CD14-positive monocyte (primary cell): ENCODE measurements around the gene UBAP2. TPM values are rescaled to one million over a fixed set of nuclear protein-coding genes. Genes with fewer than 3 reads are reported as not detected.

ENCODE experiments used
- DNase-seq, 3 donors: peaks; one replicate each; pipeline ENCODE4 v3.0.0-alpha.2; 2011 to 2022
- H2AFZ ChIP-seq: 2 replicates; pipeline ENCODE4 v1.6.0; 2012; ENCODE audit warnings: mild to moderate bottlenecking, low read depth, low read length, inconsistent platforms; ENCODE audit not compliant: insufficient read depth, poor library complexity, severe bottlenecking
- H3K27ac ChIP-seq, 2 donors: 1 replicate in 1 of 2; 2 replicates in 1 of 2; pipeline ENCODE4 v1.5.1; 2012 to 2013; ENCODE audit warnings: low read length in 2 of 2, control low read depth in 1 of 2, inconsistent platforms in 1 of 2, low read depth in 1 of 2, mild to moderate bottlenecking in 1 of 2
- H3K27me3 ChIP-seq, 2 donors: one replicate each; pipeline versions ENCODE4 v1.6.0 to v1.6.1; 2011 to 2013; ENCODE audit warnings: low read length in 2 of 2; ENCODE audit not compliant: control insufficient read depth in 2 of 2, insufficient read depth in 2 of 2
- H3K36me3 ChIP-seq, 2 donors: replicated peaks in 1 of 2; 1 replicate in 1 of 2; 2 replicates in 1 of 2; pipeline versions ENCODE4 v1.5.1 to v1.6.1; 2012 to 2013; ENCODE audit warnings: low read length in 2 of 2, control low read depth in 1 of 2, inconsistent platforms in 1 of 2, mild to moderate bottlenecking in 1 of 2; ENCODE audit not compliant: insufficient read depth in 2 of 2, control insufficient read depth in 1 of 2
- H3K4me1 ChIP-seq, 2 donors: 1 replicate in 1 of 2; 2 replicates in 1 of 2; pipeline versions ENCODE4 v1.5.1 to v1.6.1; 2012 to 2013; ENCODE audit warnings: low read length in 2 of 2, control low read depth in 1 of 2, inconsistent platforms in 1 of 2, mild to moderate bottlenecking in 1 of 2, moderate library complexity in 1 of 2; ENCODE audit not compliant: insufficient read depth in 2 of 2, control insufficient read depth in 1 of 2
- H3K4me2 ChIP-seq: replicated peaks from 2 replicates; pipeline ENCODE3; 2012; ENCODE audit warnings: low read length, moderate library complexity, mild to moderate bottlenecking; ENCODE audit not compliant: poor library complexity, severe bottlenecking; ENCODE audit errors: extremely low read depth
- H3K4me3 ChIP-seq, 3 experiments: fragments of 200-600 bp in 1 of 3; sonication (generic) in 1 of 3; replicated peaks in 1 of 3; 1 replicate in 2 of 3; 2 replicates in 1 of 3; pipeline ENCODE4 v1.5.1; 2011 to 2013; ENCODE audit warnings: low read length in 3 of 3, mild to moderate bottlenecking in 3 of 3, control low read depth in 2 of 3, low read depth in 2 of 3, inconsistent platforms in 1 of 3, moderate library complexity in 1 of 3
- H3K79me2 ChIP-seq: 2 replicates; pipeline ENCODE4 v1.6.0; 2012; ENCODE audit warnings: mild to moderate bottlenecking, control low read depth, inconsistent platforms, low read length, moderate library complexity; ENCODE audit not compliant: insufficient read depth
- H3K9ac ChIP-seq: 2 replicates; pipeline ENCODE4 v1.6.0; 2017; ENCODE audit warnings: low read length, mild to moderate bottlenecking; ENCODE audit not compliant: insufficient read depth, poor library complexity, severe bottlenecking
- H3K9me3 ChIP-seq, 2 donors: replicated peaks in 1 of 2; 1 replicate in 1 of 2; 2 replicates in 1 of 2; pipeline versions ENCODE4 v1.5.1 to v1.6.1; 2012 to 2013; ENCODE audit warnings: low read length in 2 of 2, control low read depth in 1 of 2; ENCODE audit not compliant: control insufficient read depth in 1 of 2, insufficient read depth in 1 of 2
- H4K20me1 ChIP-seq: 2 replicates; pipeline ENCODE4 v1.6.0; 2012; ENCODE audit warnings: mild to moderate bottlenecking, low read length, control low read depth, moderate library complexity; ENCODE audit not compliant: insufficient read depth
- H3K27ac Mint-ChIP-seq, 7 donors: one replicate each; pipeline ENCODE4 v1.8.0; 2020; ENCODE audit warnings: mild to moderate bottlenecking in 7 of 7, mixed read lengths in 7 of 7, moderate library complexity in 6 of 7, inconsistent platforms in 2 of 7
- H3K27me3 Mint-ChIP-seq, 3 donors: one replicate each; pipeline ENCODE4 v1.8.0; 2021 to 2022; ENCODE audit warnings: low read depth in 3 of 3, mild to moderate bottlenecking in 3 of 3, mixed read lengths in 3 of 3, moderate library complexity in 3 of 3, inconsistent platforms in 1 of 3
- H3K36me3 Mint-ChIP-seq, 2 donors: one replicate each; pipeline ENCODE4 v1.8.0; 2020; ENCODE audit warnings: mixed read lengths in 2 of 2, inconsistent platforms in 1 of 2, mild to moderate bottlenecking in 1 of 2
- H3K4me1 Mint-ChIP-seq: one replicate; pipeline ENCODE4 v1.8.0; 2020; ENCODE audit warnings: mild to moderate bottlenecking, mixed read lengths
- H3K4me3 Mint-ChIP-seq, 2 donors: one replicate each; pipeline ENCODE4 v1.8.0; 2020; ENCODE audit warnings: mild to moderate bottlenecking in 2 of 2, mixed read lengths in 2 of 2, moderate library complexity in 1 of 2
- H3K9me3 Mint-ChIP-seq, 7 donors: one replicate each; pipeline ENCODE4 v1.8.0; 2020 to 2022; ENCODE audit warnings: mixed read lengths in 7 of 7, mild to moderate bottlenecking in 6 of 7, moderate library complexity in 6 of 7, inconsistent platforms in 2 of 7
- CTCF ChIP-seq: fragments of 200-600 bp; IDR thresholded peaks from one replicate; pipeline ENCODE4 v1.8.0; 2022; ENCODE audit warnings: antibody characterized with exemption, mild to moderate bottlenecking
- WGBS: methylation state at CpG from one replicate; pipeline ENCODE4 v1.1.5; 2013; ENCODE audit warnings: missing lambda C conversion rate; ENCODE audit not compliant: insufficient coverage; 5-methylcytosine and 5-hydroxymethylcytosine counted together
- intact Hi-C, 2 donors: fragments of 100-400 bp; cut with micrococcal nuclease; formaldehyde crosslinking; loops; one replicate each; pipeline versions ENCODE4 v1.15.0 to v1.15.1; 2023
- polyA plus RNA-seq, 3 donors: library from polyadenylated mRNA; depleted of rRNA in 1 of 3; unstranded in 2 of 3; stranded (reverse) in 1 of 3; fragments of 300-500 nt in 2 of 3; fragments of >200 nt in 1 of 3; fragmentation: Illumina TruSeq in 2 of 3; gene quantifications; 1 replicate in 2 of 3; 2 replicates in 1 of 3; pipeline ENCODE4 v1.2.3, GENCODE V29; 2012 to 2021

The UBAP2 gene
- polyA plus RNA-seq, 3 donors, result 4.3 to 13.0 (median 5.7) TPM

- DNase-seq, result no peak
- Histone ChIP-seq H3K9me3 (no peaks in the 10 kb centered on the region), H4K20me1 (no peaks in the 10 kb centered on the region), H2AFZ (no peak overlapping the region), H3K4me3 (no peak overlapping the region), H3K36me3 (peaks cover 2 to 18% of the 10 kb centered on the region in 2 donors), H3K79me2 (peaks cover 78% of the 10 kb centered on the region), H3K27me3 (no peaks in the 10 kb centered on the region), H3K9ac (no peak overlapping the region), H3K4me1 (no peaks in the 10 kb centered on the region), H3K27ac (no peak overlapping the region), H3K4me2 (no peak overlapping the region)
- Mint-ChIP-seq H3K4me1 (peaks cover 5% of the 10 kb centered on the region), H3K27me3 (peaks cover 0 to 2% (median 0%) of the 10 kb centered on the region in 3 donors), H3K9me3 (peaks cover 0 to 4% (median 0%) of the 10 kb centered on the region in 7 donors), H3K36me3 (peaks cover 13 to 49% of the 10 kb centered on the region in 2 donors), H3K4me3 (no peak overlapping the region), H3K27ac (no peak overlapping the region)
- WGBS, result 100% methylated on average over 1 of the region's 5 CpGs
- intact Hi-C loops, result no loop called here
- no peak for TF ChIP-seq CTCF
Observed at GRCh38 chr9:34035656-34036055, 13.0 kb downstream of the UBAP2 start.

DNA sequence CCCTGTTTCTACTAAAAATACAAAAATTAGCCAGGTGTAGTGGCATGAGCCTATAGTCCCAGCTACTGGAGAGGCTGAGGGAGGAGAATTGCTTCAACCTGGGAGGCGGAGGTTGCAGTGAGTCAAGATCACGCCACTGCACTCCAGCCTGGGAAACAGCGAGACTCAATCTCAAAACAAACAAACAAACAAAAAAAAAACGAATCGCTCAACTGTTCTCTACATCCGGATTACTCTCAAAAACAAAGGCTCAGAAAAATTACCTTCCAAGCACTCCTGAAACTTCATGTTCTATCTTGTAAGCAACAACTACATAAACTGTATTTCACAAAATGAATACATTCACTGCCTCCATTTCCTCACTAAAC is 14.0 kb downstream of the UBAP2 start:
- no peak for TF ChIP-seq CTCF
- Histone ChIP-seq H3K4me2 (no peak overlapping the region), H3K27ac (no peak overlapping the region), H3K4me1 (no peaks in the 10 kb centered on the region), H3K79me2 (peaks cover 78% of the 10 kb centered on the region), H4K20me1 (no peaks in the 10 kb centered on the region), H2AFZ (no peak overlapping the region), H3K27me3 (no peaks in the 10 kb centered on the region), H3K9ac (no peak overlapping the region), H3K9me3 (no peaks in the 10 kb centered on the region), H3K4me3 (no peak overlapping the region), H3K36me3 (peaks cover 0 to 14% of the 10 kb centered on the region in 2 donors)
- DNase-seq, result no peak
- intact Hi-C loops, result no loop called here
- Mint-ChIP-seq H3K4me3 (no peak overlapping the region), H3K27ac (peak overlapping the region in 1 of 7 donors; percentile 48), H3K27me3 (peaks cover 0 to 2% (median 0%) of the 10 kb centered on the region in 3 donors), H3K36me3 (peaks cover 14 to 50% of the 10 kb centered on the region in 2 donors), H3K9me3 (peaks cover 0 to 2% (median 0%) of the 10 kb centered on the region in 7 donors), H3K4me1 (peaks cover 5% of the 10 kb centered on the region)
- WGBS, result 97% methylated on average over 3 of the region's 6 CpGs
